HepG2 (cell line): ENCODE results near the gene PCNA. TPM values are rescaled to one million over a fixed set of nuclear protein-coding genes. Genes with fewer than 3 reads are reported as not detected.
A peak's percentile ranks its signal among the peaks of the same experiment; 100 is the strongest.

Source experiments
- ATAC-seq: fragments of 200-7000 bp; cut with Tn5 transposase; 3 replicates; pipeline ENCODE4 v1.9.1; 2020; ENCODE audit warnings: mild to moderate bottlenecking, moderate library complexity
- BruUV-seq: library from RNA; stranded (reverse); fragments of 400-500 nt; replicated peaks from 2 replicates; lab custom pipeline; 2021; lab: Mats Ljungman, UMichigan
- CTCF ChIA-PET: fragments of 300-600 bp; formaldehyde crosslinking; extraction: SDS; loops from one replicate; lab custom pipeline; 2021; ENCODE audit warnings: low total read pairs, inconsistent platforms, low intra/inter-chr PET ratio; lab: Yijun Ruan, JAX
- POLR2A ChIA-PET: fragments of 350-600 bp; sonication (Branson Sonifier 250); formaldehyde crosslinking; loops from one replicate; lab custom pipeline; 2020; ENCODE audit warnings: antibody characterized with exemption, inconsistent platforms; lab: Yijun Ruan, JAX
- DNase-seq: peaks from one replicate; pipeline ENCODE4 v3.0.0-alpha.2; 2015; ENCODE audit warnings: low spot score
- FAIRE-seq: peaks from 3 replicates; lab custom pipeline; 2011; peaks lifted over from hg19 to GRCh38; lab: Jason Lieb, UNC
- H2AFZ ChIP-seq: one replicate; pipeline ENCODE4 v1.6.1; 2011; ENCODE audit warnings: low read length, inconsistent platforms
- H3K27ac ChIP-seq: fragments of 300-600 bp; 3 replicates; pipeline ENCODE4 v1.8.0; 2011; ENCODE audit warnings: mixed run types, mild to moderate bottlenecking, mixed read lengths, low read length, inconsistent platforms; ENCODE audit not compliant: insufficient read depth; ENCODE audit errors: extremely low read length
- H3K27me3 ChIP-seq, 2 experiments: fragments of 200-600 bp in 1 of 2; 2 replicates in 1 of 2; 3 replicates in 1 of 2; pipeline versions ENCODE4 v1.6.0 to v1.8.0; 2011; ENCODE audit warnings: low read length in 2 of 2, mild to moderate bottlenecking in 2 of 2, moderate library complexity in 2 of 2, inconsistent platforms in 1 of 2; ENCODE audit not compliant: insufficient read depth in 2 of 2, control insufficient read depth in 1 of 2
- H3K36me3 ChIP-seq, 2 experiments: fragments of 200-600 bp in 1 of 2; replicated peaks in 1 of 2; 2 replicates in 1 of 2; 3 replicates in 1 of 2; pipeline versions ENCODE4 v1.5.1 to v1.8.0; 2011; ENCODE audit warnings: low read length in 2 of 2, inconsistent platforms in 1 of 2; ENCODE audit not compliant: insufficient read depth in 2 of 2, control insufficient read depth in 1 of 2
- H3K4me1 ChIP-seq: 2 replicates; pipeline ENCODE4 v1.5.1; 2012; ENCODE audit warnings: low read length, inconsistent platforms; ENCODE audit not compliant: insufficient read depth
- H3K4me2 ChIP-seq: 2 replicates; pipeline ENCODE4 v1.6.0; 2011; ENCODE audit warnings: low read depth, low read length, inconsistent platforms
- H3K4me3 ChIP-seq, 3 experiments: fragments of 200-600 bp in 1 of 3; sonication (generic), shearing (Covaris generic) in 1 of 3; replicated peaks in 1 of 3; 2 replicates each; pipeline ENCODE4 v1.5.1; 2011 to 2016; ENCODE audit warnings: low read length in 3 of 3, inconsistent platforms in 2 of 3, low read depth in 2 of 3, mild to moderate bottlenecking in 2 of 3, control low read depth in 1 of 3, mixed read lengths in 1 of 3; ENCODE audit not compliant: insufficient read depth in 1 of 3
- H3K79me2 ChIP-seq: one replicate; pipeline ENCODE4 v1.6.1; 2011; ENCODE audit warnings: low read length, inconsistent platforms; ENCODE audit not compliant: insufficient read depth
- H3K9ac ChIP-seq: 2 replicates; pipeline ENCODE4 v1.6.0; 2011; ENCODE audit warnings: mild to moderate bottlenecking, low read depth, low read length, inconsistent platforms; ENCODE audit not compliant: insufficient read depth
- H3K9me3 ChIP-seq: 2 replicates; pipeline ENCODE4 v1.5.1; 2012; ENCODE audit warnings: mild to moderate bottlenecking, low read length
- H4K20me1 ChIP-seq: 2 replicates; pipeline ENCODE4 v1.6.0; 2011; ENCODE audit warnings: inconsistent platforms, mild to moderate bottlenecking, low read length, moderate library complexity; ENCODE audit not compliant: insufficient read depth
- CEBPG ChIP-seq: IDR thresholded peaks from 2 replicates; pipeline ENCODE4 v1.6.1; 2016
- KLF12 ChIP-seq: sonication (generic); formaldehyde crosslinking; IDR thresholded peaks from 2 replicates; pipeline ENCODE4 v1.4.0; 2020; ENCODE audit warnings: missing genetic modification reagents, borderline replicate concordance
- PCBP2 ChIP-seq: fragments of 200-400 bp; formaldehyde crosslinking; optimal IDR thresholded peaks from 2 replicates; pipeline ENCODE3; 2018; ENCODE audit warnings: low read length, low read depth; ENCODE audit not compliant: poor library complexity, severe bottlenecking
- PHF8 ChIP-seq: sonication (generic); formaldehyde crosslinking; IDR thresholded peaks from 2 replicates; pipeline ENCODE4 v1.5.0; 2020; ENCODE audit warnings: missing genetic modification reagents
- RAD21 ChIP-seq: fragments of 450-650 bp; formaldehyde crosslinking; IDR thresholded peaks from 2 replicates; pipeline ENCODE4 v1.5.0; 2020; ENCODE audit warnings: mild to moderate bottlenecking
- RBAK ChIP-seq: sonication (generic); formaldehyde crosslinking; IDR thresholded peaks from 2 replicates; pipeline ENCODE4 v1.5.1; 2020; ENCODE audit warnings: mild to moderate bottlenecking, missing genetic modification reagents
- SNAPC2 ChIP-seq: sonication (generic); formaldehyde crosslinking; IDR thresholded peaks from 2 replicates; pipeline ENCODE4 v1.8.1; 2022; ENCODE audit warnings: mild to moderate bottlenecking, missing genetic modification reagents
- STAG1 ChIP-seq: sonication (generic); formaldehyde crosslinking; IDR thresholded peaks from 2 replicates; pipeline ENCODE4 v1.4.0; 2020; ENCODE audit warnings: missing genetic modification reagents
- ZFP90 ChIP-seq: sonication (generic); formaldehyde crosslinking; IDR thresholded peaks from 2 replicates; pipeline ENCODE4 v1.8.0; 2022; ENCODE audit warnings: missing genetic modification reagents, mild to moderate bottlenecking, inconsistent platforms, borderline replicate concordance
- ZNF253 ChIP-seq: sonication (generic); formaldehyde crosslinking; IDR thresholded peaks from 2 replicates; pipeline ENCODE4 v1.8.0; 2022; ENCODE audit warnings: mild to moderate bottlenecking, missing genetic modification reagents, borderline replicate concordance
- ZNF263 ChIP-seq: sonication (generic); formaldehyde crosslinking; IDR thresholded peaks from 2 replicates; pipeline ENCODE4 v1.4.0; 2020; ENCODE audit warnings: missing genetic modification reagents
- ZNF687 ChIP-seq: sonication (generic); formaldehyde crosslinking; IDR thresholded peaks from 2 replicates; pipeline ENCODE4 v1.5.1; 2020; ENCODE audit warnings: mild to moderate bottlenecking, missing genetic modification reagents, moderate library complexity
- ZNF768 ChIP-seq: sonication (generic); formaldehyde crosslinking; IDR thresholded peaks from 2 replicates; pipeline ENCODE4 v1.4.0; 2020; ENCODE audit warnings: missing genetic modification reagents
- WGBS: methylation state at CpG from one replicate; pipeline ENCODE4 v1.1.6; 2017; ENCODE audit warnings: low lambda C conversion rate; 5-methylcytosine and 5-hydroxymethylcytosine counted together
- in situ Hi-C: cut with HindIII; loops from 2 replicates; pipeline ENCODE4 v1.10.0; 2017; ENCODE audit warnings: low pct_unique_long_range_greater_than_20kb; ENCODE audit not compliant: extremely low pct_ligation_motif_present
- intact Hi-C: fragments of 100-400 bp; cut with micrococcal nuclease; formaldehyde crosslinking; loops from one replicate; pipeline ENCODE4 v1.10.0; 2022; ENCODE audit not compliant: unreplicated experiment
- polyA plus RNA-seq, 8 experiments: library from polyadenylated mRNA; depleted of rRNA in 3 of 8; stranded (reverse) in 7 of 8; unstranded in 1 of 8; fragments of >200 nt; fragmentation: Illumina TruSeq in 4 of 8; extraction: Trizol in 4 of 8; gene quantifications; 2 replicates each; pipeline versions ENCODE4 v1.2.1 to v1.2.3, GENCODE V29; 2011 to 2016; ENCODE audit warnings: low read depth in 4 of 8, missing spikeins in 1 of 8, mixed read lengths in 1 of 8; ENCODE audit not compliant: insufficient read depth in 1 of 8
- total RNA-seq, 5 experiments: library from RNA; depleted of rRNA; stranded (reverse); fragments of >200 nt; fragmentation: Illumina TruSeq; extraction: Trizol; gene quantifications; 2 replicates each; pipeline ENCODE4 v1.2.3, GENCODE V29; 2016; ENCODE audit warnings: low read depth in 1 of 5

PCNA gene
- total and polyA plus RNA-seq, 2 of the 13 experiments (the other 11 are each of a cell fraction or from before 2014, with no cell fraction given): 229 to 655 TPM

GRCh38 chr20:5070081-5070480, 49.7 kb downstream of the PCNA start (continued):
- no peak for TF ChIP-seq PHF8 (CRISPR knock-in tag)
- peak; percentile 73; the same call in 1 of the 2 replicates for TF ChIP-seq RBAK (CRISPR knock-in tag)
- no peak for TF ChIP-seq CEBPG
- no peak for TF ChIP-seq ZNF768 (CRISPR knock-in tag)
- TF ChIP-seq RAD21 (CRISPR knock-in tag): peak; percentile 42; the same call in 1 of the 2 replicates
- no peak for TF ChIP-seq ZFP90
- TF ChIP-seq KLF12 (CRISPR knock-in tag): no peak
- peak; percentile 65 for TF ChIP-seq STAG1 (CRISPR knock-in tag)
- TF ChIP-seq ZNF253 (CRISPR knock-in tag): no peak
- TF ChIP-seq SNAPC2: no peak

GRCh38 chr20:5069141-5069806, 50.5 kb downstream of the PCNA start:
- no peaks in the 10 kb centered on the region for H3K27me3 ChIP-seq
- DNase-seq: no peak
- no peak for ATAC-seq
- H4K20me1 ChIP-seq: no peaks in the 10 kb centered on the region
- TF ChIP-seq ZNF687 (no peak), ZNF263 (CRISPR knock-in tag) (peak; percentile 83), PCBP2 (peak; percentile 60)
- no peaks in the 10 kb centered on the region for H3K79me2 ChIP-seq
- no peak overlapping the region for H3K4me2 ChIP-seq
- intact Hi-C loops: no loop called here
- BruUV-seq: no TSS peak
- no peak overlapping the region for H3K4me3 ChIP-seq
- H3K36me3 ChIP-seq: no peaks in the 10 kb centered on the region
- no peaks in the 10 kb centered on the region for H3K9me3 ChIP-seq
- H3K9ac ChIP-seq: no peak overlapping the region
- no peak for FAIRE-seq
- no peak overlapping the region for H3K27ac ChIP-seq
- CTCF ChIA-PET: no interaction called here
- POLR2A ChIA-PET: no interaction called here
- H2AFZ ChIP-seq: no peak overlapping the region
- WGBS: 70% methylated on average over 8 of the region's 8 CpGs
- in situ Hi-C loops: no loop called here
- peaks cover 60% of the 10 kb centered on the region for H3K4me1 ChIP-seq
